Measurements from ENCODE around the gene UGT3A2.

GRCh38 chr5:35990941-35991611, 75.6 kb downstream of the UGT3A2 start, which contains the start of gene UGT3A1:
- TF ChIP-seq CTCF (IDR thresholded peaks at IDR 0.05) (no peak), POLR2AphosphoS5 (IDR thresholded peaks at IDR 0.05; ENCODE audit: low read depth, low read length) (no peak), TCF7L2 (IDR thresholded peaks at IDR 0.05; ENCODE audit: low read depth, low read length) (no peak)

Measured in Panc1 (cell line).